IMR-90 (cell line): ENCODE measurements around the gene TBL3. TPM values are rescaled to one million over a fixed set of nuclear protein-coding genes. Genes with fewer than 3 reads are reported as not detected.

Experiments used
- ATAC-seq: fragments of 200-7000 bp; cut with Tn5 transposase; 2 replicates; pipeline ENCODE4 v1.9.1; 2020; ENCODE audit warnings: low read depth, mild to moderate bottlenecking, moderate library complexity
- BruUV-seq: library from RNA; stranded (reverse); fragments of 400-500 nt; replicated peaks from 2 replicates; lab custom pipeline; 2021; lab: Mats Ljungman, UMichigan
- CTCF ChIA-PET: fragments of 300-600 bp; formaldehyde crosslinking; extraction: SDS; loops from one replicate; lab custom pipeline; 2021; ENCODE audit warnings: antibody characterized with exemption; lab: Yijun Ruan, JAX
- POLR2A ChIA-PET: fragments of 300-600 bp; sonication (Branson Sonifier 250); formaldehyde crosslinking; loops from one replicate; lab custom pipeline; 2022; ENCODE audit warnings: antibody characterized with exemption; ENCODE audit not compliant: unreplicated experiment; lab: Charles Lee
- DNase-seq: peaks from one replicate; pipeline ENCODE4 v3.0.0; 2013
- H2AFZ ChIP-seq: replicated peaks from 2 replicates; pipeline ENCODE3; 2013; ENCODE audit warnings: low read length, mild to moderate bottlenecking; ENCODE audit not compliant: poor library complexity
- H2AK5ac ChIP-seq: 2 replicates; pipeline ENCODE4 v1.6.1; 2013; ENCODE audit warnings: low read depth, low read length, inconsistent platforms
- H2AK9ac ChIP-seq: replicated peaks from 2 replicates; pipeline ENCODE3; 2013; ENCODE audit warnings: mild to moderate bottlenecking, low read depth, low read length, moderate library complexity; ENCODE audit not compliant: poor library complexity
- H2BK120ac ChIP-seq: 2 replicates; pipeline ENCODE4 v1.6.1; 2013; ENCODE audit warnings: low read depth, low read length, inconsistent platforms
- H2BK15ac ChIP-seq: 3 replicates; pipeline ENCODE4 v1.6.1; 2013; ENCODE audit warnings: low read depth, low read length, inconsistent platforms
- H2BK20ac ChIP-seq: 2 replicates; pipeline ENCODE4 v1.6.1; 2013; ENCODE audit warnings: low read depth, mild to moderate bottlenecking, inconsistent platforms, low read length, moderate library complexity
- H2BK5ac ChIP-seq: 2 replicates; pipeline ENCODE4 v1.6.1; 2013; ENCODE audit warnings: mild to moderate bottlenecking, low read depth, low read length, inconsistent platforms; ENCODE audit not compliant: poor library complexity, severe bottlenecking
- H3K14ac ChIP-seq: replicated peaks from 2 replicates; pipeline ENCODE4 v1.6.1; 2013; ENCODE audit warnings: low read depth, low read length, inconsistent platforms
- H3K18ac ChIP-seq: 2 replicates; pipeline ENCODE4 v1.6.1; 2013; ENCODE audit warnings: low read depth, low read length, control low read depth
- H3K23ac ChIP-seq: 2 replicates; pipeline ENCODE4 v1.6.1; 2013; ENCODE audit warnings: low read depth, low read length, inconsistent platforms
- H3K27ac ChIP-seq: 2 replicates; pipeline ENCODE4 v1.5.1; 2013; ENCODE audit warnings: mild to moderate bottlenecking, control low read depth, low read length; ENCODE audit not compliant: insufficient read depth
- H3K27me3 ChIP-seq: 2 replicates; pipeline ENCODE4 v1.6.1; 2013; ENCODE audit warnings: low read length; ENCODE audit not compliant: control insufficient read depth, insufficient read depth
- H3K36me3 ChIP-seq: 2 replicates; pipeline ENCODE4 v1.6.1; 2013; ENCODE audit warnings: low read length, mixed read lengths; ENCODE audit not compliant: control insufficient read depth, insufficient read depth
- H3K4ac ChIP-seq: 2 replicates; pipeline ENCODE4 v1.6.1; 2013; ENCODE audit warnings: low read depth, low read length, inconsistent platforms
- H3K4me1 ChIP-seq: 2 replicates; pipeline ENCODE4 v1.6.1; 2013; ENCODE audit warnings: low read length, mixed read lengths; ENCODE audit not compliant: control insufficient read depth, insufficient read depth
- H3K4me2 ChIP-seq: 2 replicates; pipeline ENCODE4 v1.6.1; 2013; ENCODE audit warnings: low read depth, mild to moderate bottlenecking, control low read depth, low read length, moderate library complexity
- H3K4me3 ChIP-seq: 2 replicates; pipeline ENCODE4 v1.5.1; 2013; ENCODE audit warnings: low read depth, mild to moderate bottlenecking, control low read depth, low read length, moderate library complexity; ENCODE audit not compliant: insufficient read depth
- H3K56ac ChIP-seq: 2 replicates; pipeline ENCODE4 v1.6.1; 2013; ENCODE audit warnings: low read length, inconsistent platforms; ENCODE audit not compliant: insufficient read depth; ENCODE audit errors: extremely low read depth
- H3K79me1 ChIP-seq, 2 experiments: 2 replicates each; pipeline ENCODE4 v1.6.1; 2013; ENCODE audit warnings: low read length in 2 of 2, inconsistent platforms in 1 of 2, low read depth in 1 of 2
- H3K9ac ChIP-seq: 2 replicates; pipeline ENCODE4 v1.6.1; 2013; ENCODE audit warnings: low read depth, low read length, control low read depth
- H3K9me1 ChIP-seq: 2 replicates; pipeline ENCODE4 v1.6.1; 2013; ENCODE audit warnings: low read length, inconsistent platforms; ENCODE audit not compliant: insufficient read depth
- H3K9me3 ChIP-seq: 2 replicates; pipeline ENCODE4 v1.6.1; 2013; ENCODE audit warnings: low read length; ENCODE audit not compliant: control insufficient read depth, insufficient read depth
- H4K20me1 ChIP-seq: 2 replicates; pipeline ENCODE4 v1.6.1; 2013; ENCODE audit warnings: low read length, inconsistent platforms; ENCODE audit not compliant: insufficient read depth
- H4K5ac ChIP-seq: 2 replicates; pipeline ENCODE4 v1.6.1; 2013; ENCODE audit warnings: mild to moderate bottlenecking, low read depth, low read length, control low read depth
- H4K8ac ChIP-seq, 2 experiments: 2 replicates each; pipeline ENCODE4 v1.6.1; 2013; ENCODE audit warnings: low read depth in 2 of 2, low read length in 2 of 2, control low read depth in 1 of 2, inconsistent platforms in 1 of 2
- H4K91ac ChIP-seq: 2 replicates; pipeline ENCODE4 v1.6.1; 2013; ENCODE audit warnings: low read depth, low read length, inconsistent platforms; ENCODE audit not compliant: insufficient read depth
- CEBPB ChIP-seq: IDR thresholded peaks from 2 replicates; pipeline ENCODE4 v1.6.1; 2012; ENCODE audit warnings: low read depth, low read length, improper control_type of control experiment
- CHD1 ChIP-seq: IDR thresholded peaks from 2 replicates; pipeline ENCODE4 v1.6.1; 2012; ENCODE audit warnings: low read depth, low read length, improper control_type of control experiment
- MAFK ChIP-seq: IDR thresholded peaks from 2 replicates; pipeline ENCODE4 v1.6.1; 2012; ENCODE audit warnings: low read depth, low read length, improper control_type of control experiment
- MAZ ChIP-seq: IDR thresholded peaks from 2 replicates; pipeline ENCODE4 v1.6.1; 2012; ENCODE audit warnings: low read depth, mild to moderate bottlenecking, low read length, improper control_type of control experiment, moderate library complexity, borderline replicate concordance
- MXI1 ChIP-seq: IDR thresholded peaks from 2 replicates; pipeline ENCODE4 v1.6.1; 2012; ENCODE audit warnings: low read depth, mild to moderate bottlenecking, low read length, moderate library complexity, borderline replicate concordance
- NFE2L2 ChIP-seq: fragments of 150-350 bp; IDR thresholded peaks from 2 replicates; pipeline ENCODE4 v1.6.1; 2016; ENCODE audit warnings: low read depth, mild to moderate bottlenecking, low read length
- POLR2A ChIP-seq: IDR thresholded peaks from 2 replicates; pipeline ENCODE4 v1.6.1; 2012; ENCODE audit warnings: mild to moderate bottlenecking, low read depth, low read length
- SMC3 ChIP-seq: fragments of 150-350 bp; IDR thresholded peaks from 2 replicates; pipeline ENCODE4 v1.6.1; 2016; ENCODE audit warnings: low read depth, mild to moderate bottlenecking, antibody characterized with exemption, low read length, moderate library complexity
- WGBS, 2 experiments: methylation state at CpG; one replicate each; pipeline versions ENCODE4 v1.1.5 to v1.1.7; 2013; ENCODE audit warnings: missing lambda C conversion rate in 2 of 2; ENCODE audit not compliant: insufficient read length in 1 of 2; ENCODE audit errors: extremely low coverage in 2 of 2; 5-methylcytosine and 5-hydroxymethylcytosine counted together
- dilution Hi-C: fragments of 300-500 bp; cut with HindIII; formaldehyde crosslinking; loops from one replicate; pipeline ENCODE4 v1.14.3; 2018; ENCODE audit warnings: low sequenced_read_pairs; ENCODE audit not compliant: unreplicated experiment
- in situ Hi-C: fragments of 300-500 bp; cut with MboI; formaldehyde crosslinking; loops from 3 replicates; pipeline ENCODE4 v1.14.3; 2019; ENCODE audit warnings: low sequenced_read_pairs, inconsistent platforms, mixed read lengths
- intact Hi-C: fragments of 100-400 bp; cut with micrococcal nuclease; formaldehyde crosslinking; loops from 2 replicates; pipeline ENCODE4 v1.10.0; 2022
- polyA plus RNA-seq, 3 experiments: library from polyadenylated mRNA; depleted of rRNA; stranded (reverse); fragments of >200 nt; gene quantifications; 2 replicates each; pipeline ENCODE4 v1.2.3, GENCODE V29; 2012; ENCODE audit warnings: low replicate concordance in 1 of 3
- total RNA-seq: library from RNA; depleted of rRNA; stranded (reverse); fragments of >200 nt; gene quantifications from 2 replicates; pipeline ENCODE4 v1.2.3, GENCODE V29; 2012
- TF ChIP-seq, protein P1 (sequence below): fragments of 150-350 bp; IDR thresholded peaks from 2 replicates; pipeline ENCODE4 v1.6.1; 2016; ENCODE audit warnings: low read depth, mild to moderate bottlenecking, low read length, moderate library complexity, borderline replicate concordance

The TBL3 gene
- total and polyA plus RNA-seq, 2 of the 4 experiments (the other 2 are of a cell fraction) = 38.5 to 60.8 TPM

DNA sequence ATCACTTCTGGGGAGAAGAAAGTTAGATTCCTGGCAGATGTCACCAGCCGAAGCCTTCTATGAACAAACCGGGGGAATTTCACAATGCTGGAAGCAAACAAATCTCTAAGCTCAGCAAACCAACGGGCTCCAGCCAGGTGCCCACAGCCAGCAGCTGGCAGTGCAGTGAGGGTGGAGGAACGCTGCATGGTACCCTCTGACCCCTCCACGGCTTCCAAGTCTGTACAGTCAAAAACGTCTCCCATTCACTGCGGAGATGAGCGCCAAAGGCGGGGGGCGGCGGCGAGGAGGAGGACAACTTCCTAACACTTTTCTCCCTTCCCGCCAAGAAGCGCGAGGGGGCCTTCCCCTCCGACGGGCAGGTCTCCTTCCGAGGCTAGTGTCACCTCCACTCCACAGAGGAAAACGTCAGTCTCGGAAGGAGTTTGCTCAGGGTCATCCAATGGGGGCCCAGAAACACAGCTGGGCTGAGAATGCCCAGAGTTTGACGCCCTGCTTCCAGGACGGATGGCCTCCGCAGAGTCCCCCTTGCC is 36.8 kb downstream of the TBL3 start:
- POLR2A ChIA-PET = no interaction called here

More for the DNA sequence above, 36.8 kb downstream of the TBL3 start:
- peaks cover 28% of the 10 kb centered on the region for H3K4me1 ChIP-seq
- peak overlapping the region; percentile 83 for H2AK5ac ChIP-seq
- peak overlapping the region; percentile 75 for H3K4me3 ChIP-seq
- CTCF ChIA-PET = interaction anchor here (1.4 kb wide), 1 partner anchor 132 kb away, joined by 4 read pairs; no protein-coding TSS in a partner anchor
- H4K5ac ChIP-seq = peak overlapping the region; percentile 40
- peak overlapping the region; percentile 98 for H2AK9ac ChIP-seq
- no peaks in the 10 kb centered on the region for H3K27me3 ChIP-seq
- H3K18ac ChIP-seq = no peak overlapping the region
- peaks cover 55% of the 10 kb centered on the region for H4K20me1 ChIP-seq
- H3K9ac ChIP-seq = peak overlapping the region; percentile 95
- intact Hi-C loops (no loop called here), dilution Hi-C loops (no loop called here), in situ Hi-C loops (no loop called here)
- peak; percentile 44 for DNase-seq
- TF ChIP-seq MAZ (peak; percentile 26; the same call in 1 of the 2 replicates), MAFK (0 out of 2 replicates have a peak, but pooled peaks have one; percentile 2), NFE2L2 (no peak), CEBPB (peak; percentile 78), CHD1 (no peak), MXI1 (0 out of 2 replicates have a peak, but pooled peaks have one; percentile 33), SMC3 (no peak), POLR2A (0 out of 2 replicates have a peak, but pooled peaks have one; percentile 16)
- TF ChIP-seq, protein P1, sequence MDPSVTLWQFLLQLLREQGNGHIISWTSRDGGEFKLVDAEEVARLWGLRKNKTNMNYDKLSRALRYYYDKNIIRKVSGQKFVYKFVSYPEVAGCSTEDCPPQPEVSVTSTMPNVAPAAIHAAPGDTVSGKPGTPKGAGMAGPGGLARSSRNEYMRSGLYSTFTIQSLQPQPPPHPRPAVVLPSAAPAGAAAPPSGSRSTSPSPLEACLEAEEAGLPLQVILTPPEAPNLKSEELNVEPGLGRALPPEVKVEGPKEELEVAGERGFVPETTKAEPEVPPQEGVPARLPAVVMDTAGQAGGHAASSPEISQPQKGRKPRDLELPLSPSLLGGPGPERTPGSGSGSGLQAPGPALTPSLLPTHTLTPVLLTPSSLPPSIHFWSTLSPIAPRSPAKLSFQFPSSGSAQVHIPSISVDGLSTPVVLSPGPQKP = no peak
- peak; percentile 3 for ATAC-seq
- H2BK20ac ChIP-seq = no peak overlapping the region
- no TSS peak for BruUV-seq
- peak overlapping the region; percentile 79 for H2AFZ ChIP-seq
- no peak overlapping the region for H2BK15ac ChIP-seq
- H3K23ac ChIP-seq = peak overlapping the region; percentile 95
- H3K14ac ChIP-seq = peak overlapping the region; percentile 83
- peak overlapping the region; percentile 60 for H2BK5ac ChIP-seq
- WGBS, 2 experiments = 3% methylated on average over 13 of the region's 23 CpGs; no CpG with 5 or more reads in 1 of the 2 experiments
- H3K56ac ChIP-seq = peak overlapping the region; percentile 71
- peak overlapping the region; percentile 88 for H3K27ac ChIP-seq
- no peaks in the 10 kb centered on the region for H3K9me3 ChIP-seq
- H3K9me1 ChIP-seq = peaks cover 8% of the 10 kb centered on the region; the same call in 1 of the 2 replicates
- peak overlapping the region; percentile 97 for H3K4me2 ChIP-seq
- no peak overlapping the region for H2BK120ac ChIP-seq
- H3K4ac ChIP-seq = peak overlapping the region; percentile 80
- peak overlapping the region in 1 of 2 experiments; percentile 14; a peak in 1 of 4 replicates for H4K8ac ChIP-seq
- peaks cover 9% of the 10 kb centered on the region for H3K36me3 ChIP-seq
- peaks cover 15 to 65% of the 10 kb centered on the region in 2 experiments; a peak in 3 of 4 replicates for H3K79me1 ChIP-seq
- H4K91ac ChIP-seq = peak overlapping the region; percentile 24; the same call in 1 of the 2 replicates
